K562 (cell line): ENCODE results near the gene RHBDL3. TPM values are rescaled to one million over a fixed set of nuclear protein-coding genes. Genes with fewer than 3 reads are reported as not detected.

Experiments
- REST ChIP-seq, 2 experiments: fragments of 450-650 bp; formaldehyde crosslinking in 1 of 2; IDR thresholded peaks; 2 replicates each; pipeline versions ENCODE4 v1.4.0 to v1.6.1; 2014 to 2020; ENCODE audit warnings: mild to moderate bottlenecking in 2 of 2, borderline replicate concordance in 1 of 2, low read depth in 1 of 2
- ZNF121 ChIP-seq: sonication (generic); formaldehyde crosslinking; conservative IDR thresholded peaks from 2 replicates; pipeline ENCODE4 v1.8.0; 2022; ENCODE audit warnings: missing genetic modification reagents
- polyA plus RNA-seq, 8 experiments: library from polyadenylated mRNA; depleted of rRNA in 4 of 8; stranded (reverse) in 5 of 8; unstranded in 3 of 8; fragments of >200 nt; fragmentation: Nextera tagmentation in 2 of 8; fragmentation: Illumina TruSeq in 1 of 8; extraction: Ambion mirVana in 2 of 8; extraction: Trizol in 1 of 8; gene quantifications; 2 replicates each; pipeline versions ENCODE4 v1.2.1 to v1.2.3, GENCODE V29; 2011 to 2014; ENCODE audit warnings: inconsistent platforms in 1 of 8, missing spikeins in 1 of 8
- total RNA-seq, 7 experiments: library from RNA; depleted of rRNA in 6 of 7; stranded (reverse); fragments of >200 nt in 6 of 7; fragmentation: Illumina TruSeq in 2 of 7; extraction: Trizol in 2 of 7; gene quantifications; 2 replicates each; pipeline versions ENCODE4 v1.2.1 to v1.2.3, GENCODE V29; 2011 to 2021; ENCODE audit warnings: low replicate concordance in 1 of 7

Gene RHBDL3
- total and polyA plus RNA-seq, 9 of the 15 experiments (the other 6 are each of a cell fraction or from before 2014, with no cell fraction given) = 0.06 to 0.31 (median 0.09) TPM; not detected in 4

GRCh38 chr17:32253117-32253611 is 12.5 kb upstream of the RHBDL3 start (continued):
- TF ChIP-seq REST (IDR thresholded peaks at IDR 0.05; ENCODE audit: borderline replicate concordance) (peak; percentile 92), REST (CRISPR knock-in tag; IDR thresholded peaks at IDR 0.05; ENCODE audit: low read depth) (no peak), ZNF121 (CRISPR knock-in tag) (no peak)
- TF ChIP-seq, all 486 proteins: peak for 33
